PC-3 (cell line): ENCODE measurements around the gene AMMECR1L.
"Not testable (repeated sequence)": the region's sequence is repeated elsewhere in the genome, so short reads cannot be mapped to it uniquely, and the experiment has no call there.

Source experiments
- CTCF ChIP-seq: fragments of 300-600 bp; sonication (generic); conservative IDR thresholded peaks from 2 replicates; pipeline ENCODE4 v1.5.1; 2017; ENCODE audit warnings: antibody characterized with exemption, low read depth, mild to moderate bottlenecking, low read length
- EZH2 ChIP-seq: fragments of 300-600 bp; sonication (generic); IDR thresholded peaks from one replicate; pipeline ENCODE4 v1.6.1; 2017; ENCODE audit warnings: antibody characterized with exemption, mild to moderate bottlenecking, low read length; ENCODE audit not compliant: unreplicated experiment
- EZH2phosphoT487 ChIP-seq: fragments of 300-600 bp; sonication (generic); IDR thresholded peaks from 2 replicates; pipeline ENCODE4 v1.6.1; 2018; ENCODE audit warnings: mild to moderate bottlenecking, antibody characterized with exemption, low read length, borderline replicate concordance

GRCh38 chr2:127884861-127885740, 655 bp downstream of the AMMECR1L start:
- TF ChIP-seq CTCF, EZH2, EZH2phosphoT487: not testable (repeated sequence)
